Lower lobe of right lung (tissue), 2 donors: ENCODE results near the gene STAB1. TPM values are rescaled to one million over a fixed set of nuclear protein-coding genes. Genes with fewer than 3 reads are reported as not detected.
"Not testable (repeated sequence)": the region's sequence is repeated elsewhere in the genome, so short reads cannot be mapped to it uniquely, and the experiment has no call there.

Source experiments
- ATAC-seq, 2 donors: fragments of 200-7000 bp; cut with Tn5 transposase; one replicate each; pipeline ENCODE4 v1.9.1; 2020 to 2022; ENCODE audit warnings: mild to moderate bottlenecking in 2 of 2, moderate library complexity in 2 of 2
- DNase-seq: peaks from one replicate; pipeline ENCODE4 v3.0.0-alpha.2; 2020
- H3K27ac ChIP-seq: fragments of 200-600 bp; one replicate; pipeline ENCODE4 v1.8.0; 2022
- H3K27me3 ChIP-seq: fragments of 200-600 bp; one replicate; pipeline ENCODE4 v1.8.0; 2022; ENCODE audit warnings: low read depth
- H3K36me3 ChIP-seq: fragments of 200-600 bp; one replicate; pipeline ENCODE4 v1.8.0; 2022; ENCODE audit warnings: mild to moderate bottlenecking
- H3K4me1 ChIP-seq: fragments of 200-600 bp; one replicate; pipeline ENCODE4 v1.8.0; 2022
- H3K4me3 ChIP-seq: fragments of 200-600 bp; one replicate; pipeline ENCODE4 v1.8.0; 2022; ENCODE audit warnings: mild to moderate bottlenecking
- H3K9me3 ChIP-seq: fragments of 200-600 bp; one replicate; pipeline ENCODE4 v1.8.0; 2022
- CTCF ChIP-seq: fragments of 200-600 bp; IDR thresholded peaks from one replicate; pipeline ENCODE4 v1.8.0; 2022; ENCODE audit warnings: antibody characterized with exemption, mild to moderate bottlenecking
- intact Hi-C: fragments of 100-400 bp; cut with DNase I; formaldehyde crosslinking; loops from one replicate; pipeline ENCODE4 v1.11.0; 2022
- total RNA-seq: library from RNA; stranded (reverse); fragmentation: NEBNext Ultra II Directional; extraction: Animal tissue kit (Norgen Biotek cat#: 25700); gene quantifications from one replicate; pipeline ENCODE4 v1.2.1, GENCODE V29; 2021
- donor health status: DM: no; HTN: yes; CAD: no; lungs with severe emphysema.

The STAB1 gene
- total RNA-seq, 1 donor from 2014 or later: 133 TPM

GRCh38 chr3:52524258-52524751 is 29.2 kb downstream of the STAB1 start:
- no peaks in the 10 kb centered on the region for H3K27me3 ChIP-seq
- peaks cover 35% of the 10 kb centered on the region for H3K4me1 ChIP-seq
- no peak overlapping the region for H3K4me3 ChIP-seq
- peaks cover 67% of the 10 kb centered on the region for H3K36me3 ChIP-seq
- DNase-seq (peak; percentile 35), ATAC-seq (no peak)
- H3K9me3 ChIP-seq: no peaks in the 10 kb centered on the region
- intact Hi-C loops: no loop called here
- H3K27ac ChIP-seq: peak overlapping the region; percentile 83
- TF ChIP-seq CTCF: no peak

- Histone ChIP-seq H3K9me3 (no peaks in the 10 kb centered on the region), H3K27me3 (no peaks in the 10 kb centered on the region), H3K36me3 (peaks cover 60% of the 10 kb centered on the region), H3K4me3 (peak overlapping the region; percentile 3), H3K27ac (peak overlapping the region; percentile 83), H3K4me1 (peaks cover 42% of the 10 kb centered on the region)
- intact Hi-C loops: no loop called here
- no peak for TF ChIP-seq CTCF
- peak; percentile 70 for DNase-seq
- peak; percentile 50 to 65 for ATAC-seq
Measured at GRCh38 chr3:52524752-52525679, 29.9 kb downstream of the STAB1 start.

DNA sequence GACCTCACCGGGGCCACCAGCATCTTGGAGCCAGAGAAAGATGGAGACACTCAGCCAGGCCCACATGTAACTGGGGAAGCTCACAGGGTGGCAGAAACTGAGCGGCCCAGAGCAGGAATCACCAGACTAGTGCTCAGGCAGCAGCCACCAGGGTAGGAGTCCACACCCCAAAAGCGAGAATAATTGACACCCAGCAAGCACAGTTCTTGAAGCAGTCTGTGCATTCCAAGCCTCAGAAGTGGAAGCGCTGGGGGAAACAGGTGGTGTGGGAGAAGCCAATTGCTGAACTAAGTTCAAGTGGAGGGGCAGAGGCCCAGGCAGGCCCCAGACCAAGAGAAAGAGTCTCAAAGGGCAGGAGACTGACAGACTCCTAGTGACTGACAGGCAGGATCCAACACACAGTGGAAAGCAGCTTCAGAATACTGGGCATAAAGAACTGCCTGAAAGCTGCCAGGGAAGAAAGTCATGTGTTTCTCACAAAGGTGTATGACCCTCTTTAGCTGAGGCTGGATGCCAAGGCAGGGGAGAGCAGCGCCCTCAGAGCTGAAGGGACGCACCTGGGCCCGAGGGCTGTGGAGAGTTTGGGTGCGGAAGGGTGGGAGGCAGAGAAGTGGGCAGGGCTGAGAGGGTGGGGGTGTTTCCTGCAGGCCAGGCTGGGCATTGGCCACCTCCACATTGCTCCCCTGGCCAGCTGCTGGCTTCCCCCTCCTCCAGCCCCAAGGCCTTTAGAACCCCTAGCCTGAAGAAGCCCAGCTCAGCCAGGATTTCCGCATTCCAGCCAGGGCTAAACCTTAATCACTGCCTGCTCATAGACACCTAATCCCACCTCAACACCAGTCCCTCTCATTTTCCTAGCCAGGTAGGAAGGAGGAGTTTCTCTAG is 30.8 kb downstream of the STAB1 start:
- peak overlapping the region; percentile 83 for H3K27ac ChIP-seq
- ATAC-seq (peak; percentile 64 to 71), DNase-seq (peak; percentile 63)
- H3K27me3 ChIP-seq: no peaks in the 10 kb centered on the region
- TF ChIP-seq CTCF: no peak
- H3K4me3 ChIP-seq: no peak overlapping the region
- no peaks in the 10 kb centered on the region for H3K9me3 ChIP-seq
- intact Hi-C loops: no loop called here
- peaks cover 52% of the 10 kb centered on the region for H3K4me1 ChIP-seq
- peaks cover 52% of the 10 kb centered on the region for H3K36me3 ChIP-seq

- H3K4me3 ChIP-seq, H3K27me3 ChIP-seq, DNase-seq, ATAC-seq, H3K9me3 ChIP-seq, intact Hi-C loops: not testable (repeated sequence)
- Histone ChIP-seq H3K27ac (peak overlapping the region; percentile 83), H3K36me3 (peaks cover 45% of the 10 kb centered on the region), H3K4me1 (peaks cover 59% of the 10 kb centered on the region)
Measured at GRCh38 chr3:52526671-52527038, 31.5 kb downstream of the STAB1 start.

DNA sequence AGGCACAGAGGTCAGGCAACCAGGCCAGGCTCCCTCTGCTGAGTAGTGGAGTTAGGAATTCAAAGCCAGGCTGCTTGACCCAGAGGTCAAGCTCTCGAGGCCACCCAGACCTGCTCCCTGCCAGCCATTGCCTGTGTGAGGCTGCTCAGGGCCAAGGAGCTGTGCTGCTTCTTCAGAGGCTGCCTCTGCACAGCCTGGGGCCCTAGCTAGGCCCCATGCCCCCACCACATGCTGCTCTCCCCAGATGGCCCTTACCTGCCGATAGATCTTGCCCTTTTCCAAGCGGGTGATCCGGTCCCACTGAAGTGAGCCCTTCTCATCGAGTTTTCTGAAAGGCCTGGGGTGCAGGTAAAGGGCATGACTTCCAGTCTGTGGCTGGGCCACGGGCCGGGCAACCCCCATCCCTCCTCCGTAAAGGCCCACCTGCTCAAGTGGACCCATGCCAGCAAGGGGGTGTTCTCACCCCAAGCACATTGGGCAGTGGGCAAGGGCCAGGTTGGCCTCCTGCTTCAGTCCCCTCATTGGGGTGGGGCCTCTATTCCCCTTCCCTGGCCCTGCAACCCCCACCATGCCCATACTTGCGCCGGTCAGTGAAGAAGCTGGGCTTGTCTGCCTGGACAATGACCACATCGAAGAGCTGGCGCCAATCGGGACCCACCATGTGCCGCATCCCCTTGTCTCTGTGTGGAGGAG is 32.0 kb downstream of the STAB1 start:
- Histone ChIP-seq H3K36me3 (peaks cover 40% of the 10 kb centered on the region), H3K27ac (peak overlapping the region; percentile 83), H3K27me3 (no peaks in the 10 kb centered on the region), H3K9me3 (no peaks in the 10 kb centered on the region), H3K4me1 (peaks cover 64% of the 10 kb centered on the region), H3K4me3 (no peak overlapping the region)
- TF ChIP-seq CTCF: no peak
- intact Hi-C loops: no loop called here
- peak; percentile 60 for DNase-seq
- ATAC-seq: peak; percentile 13 to 55
